ENCODE data around the gene SF3B4. TPM values are rescaled to one million over a fixed set of nuclear protein-coding genes. Genes with fewer than 3 reads are reported as not detected.
"Not testable (repeated sequence)": the region's sequence is repeated elsewhere in the genome, so short reads cannot be mapped to it uniquely, and the experiment has no call there.

SF3B4 gene
- total RNA-seq (2014; rRNA removed; shearing (Covaris generic); ENCODE audit: low replicate concordance), result 35.9 and 42.3 TPM in 2 replicates

- H3K27me3 ChIP-seq, result no peaks in the 10 kb centered on the region
- peak within 1 kb of the TSS; percentile 98 for H3K4me3 ChIP-seq
- peak; percentile 97 for DNase-seq
- H3K36me3 ChIP-seq, result peaks cover 47% of the 10 kb centered on the region
- no peaks in the 10 kb centered on the region for H3K9me3 ChIP-seq
Observed at GRCh38 chr1:149927563-149928400, at the start of gene SF3B4. SF3B4 (minus strand) TSS chr1:149927803; CDS start chr1:149927759, 44 bp downstream.

GRCh38 chr1:149977345-149977744 lies 49.7 kb upstream of the SF3B4 start:
- Histone ChIP-seq H3K9me3 (no peaks in the 10 kb centered on the region), H3K4me3 (no peak overlapping the region), H3K27me3 (no peaks in the 10 kb centered on the region), H3K36me3 (peaks cover 36% of the 10 kb centered on the region)
- DNase-seq, result no peak

GRCh38 chr1:149972547-149972946 lies 44.9 kb upstream of the SF3B4 start:
- H3K9me3 ChIP-seq, result no peaks in the 10 kb centered on the region
- no peak for DNase-seq
- no peak overlapping the region for H3K4me3 ChIP-seq
- H3K27me3 ChIP-seq, result no peaks in the 10 kb centered on the region
- H3K36me3 ChIP-seq, result peaks cover 56% of the 10 kb centered on the region

DNA sequence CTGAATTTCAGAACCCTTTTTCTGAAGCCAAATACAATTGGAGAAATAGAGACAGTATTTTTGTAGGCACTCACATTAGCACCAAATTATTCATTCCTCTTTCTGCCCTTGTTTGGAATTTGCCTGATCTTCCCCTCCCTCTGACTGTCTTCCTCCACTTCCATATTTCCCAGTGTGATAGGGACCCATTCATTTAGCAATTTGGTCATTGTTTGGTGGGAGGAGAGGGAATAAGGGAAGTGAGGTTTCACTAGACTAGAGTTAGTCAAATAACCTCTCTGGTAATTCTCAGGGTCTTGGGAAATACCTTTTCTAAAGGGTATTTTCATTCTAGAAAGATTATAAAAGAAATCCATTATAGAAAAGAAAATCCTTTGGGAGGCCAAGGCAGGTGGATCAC lies 40.0 kb upstream of the SF3B4 start:
- H3K36me3 ChIP-seq, result peaks cover 68% of the 10 kb centered on the region
- H3K9me3 ChIP-seq, result no peaks in the 10 kb centered on the region
- no peak overlapping the region for H3K4me3 ChIP-seq
- no peaks in the 10 kb centered on the region for H3K27me3 ChIP-seq
- no peak for DNase-seq

DNA sequence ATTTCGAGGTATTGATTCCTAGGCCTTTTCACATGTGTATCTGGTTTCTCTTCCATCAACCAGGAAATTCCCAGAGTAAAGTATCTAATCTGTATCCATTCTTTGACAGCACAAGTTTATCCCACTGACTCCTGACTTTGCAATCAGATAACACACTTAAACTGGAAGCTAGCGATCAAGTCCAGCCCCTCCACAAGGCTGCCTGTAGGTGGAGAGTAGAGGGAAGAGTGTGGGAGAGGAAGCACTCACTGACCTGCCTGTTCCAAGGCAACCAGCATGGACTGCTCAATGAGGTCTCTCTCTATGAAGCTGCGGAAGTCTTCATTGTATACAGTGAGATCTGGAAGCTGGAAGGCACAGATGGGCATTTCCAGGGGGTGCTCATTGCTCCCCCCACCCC lies 39.4 kb upstream of the SF3B4 start:
- Histone ChIP-seq H3K36me3 (peaks cover 62% of the 10 kb centered on the region), H3K27me3 (no peaks in the 10 kb centered on the region), H3K4me3 (no peak overlapping the region), H3K9me3 (no peaks in the 10 kb centered on the region)
- no peak for DNase-seq

- H3K9me3 ChIP-seq, result no peaks in the 10 kb centered on the region
- peaks cover 60% of the 10 kb centered on the region for H3K36me3 ChIP-seq
- no peak overlapping the region for H3K4me3 ChIP-seq
- no peak for DNase-seq
- no peaks in the 10 kb centered on the region for H3K27me3 ChIP-seq
Observed at GRCh38 chr1:149966405-149966804, 38.8 kb upstream of the SF3B4 start.

- H3K9me3 ChIP-seq, result no peaks in the 10 kb centered on the region
- no peak for DNase-seq
- no peak overlapping the region for H3K4me3 ChIP-seq
- H3K27me3 ChIP-seq, result no peaks in the 10 kb centered on the region
- H3K36me3 ChIP-seq, result peaks cover 60% of the 10 kb centered on the region
Observed at GRCh38 chr1:149965440-149965839, 37.8 kb upstream of the SF3B4 start.

- DNase-seq, result no peak
- Histone ChIP-seq H3K36me3 (peaks cover 72% of the 10 kb centered on the region), H3K4me3 (no peak overlapping the region), H3K9me3 (no peaks in the 10 kb centered on the region), H3K27me3 (no peaks in the 10 kb centered on the region)
Observed at GRCh38 chr1:149963358-149963757, 35.8 kb upstream of the SF3B4 start.

GRCh38 chr1:149962736-149963135 lies 35.1 kb upstream of the SF3B4 start:
- H3K36me3 ChIP-seq, result peaks cover 76% of the 10 kb centered on the region
- no peak for DNase-seq
- no peak overlapping the region for H3K4me3 ChIP-seq
- no peaks in the 10 kb centered on the region for H3K9me3 ChIP-seq
- no peaks in the 10 kb centered on the region for H3K27me3 ChIP-seq

DNA sequence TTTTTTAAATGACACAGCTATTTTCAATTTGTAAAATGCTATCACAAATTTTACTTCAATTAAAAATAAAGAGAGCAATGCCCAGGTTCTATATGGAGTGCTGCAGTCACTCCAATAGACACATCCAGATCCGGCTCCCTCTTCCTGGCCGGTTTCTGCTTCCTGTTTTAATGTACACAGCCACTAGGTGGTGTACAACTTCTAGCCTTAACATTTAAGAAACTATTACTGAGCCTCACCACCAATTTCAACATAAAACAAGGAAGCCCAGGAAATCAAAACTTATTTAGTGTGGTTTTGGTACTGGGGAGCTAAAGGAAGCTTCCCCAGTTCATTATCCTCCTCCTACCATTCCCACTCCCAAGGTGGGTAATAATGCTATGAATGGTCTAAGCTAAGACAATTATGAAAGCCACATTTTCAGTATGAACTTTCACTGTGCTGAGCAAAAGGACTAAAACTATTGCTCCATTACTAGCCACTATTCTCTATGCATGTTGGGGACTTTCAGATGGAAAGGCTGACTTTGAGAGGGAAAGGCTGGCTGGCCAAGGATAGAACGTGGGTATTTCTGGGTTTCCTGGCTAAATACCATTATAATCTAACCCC lies 34.5 kb upstream of the SF3B4 start:
- Histone ChIP-seq H3K4me3 (no peak overlapping the region), H3K9me3 (no peaks in the 10 kb centered on the region), H3K27me3 (no peaks in the 10 kb centered on the region), H3K36me3 (peaks cover 76% of the 10 kb centered on the region)
- peak; percentile 33 for DNase-seq

DNA sequence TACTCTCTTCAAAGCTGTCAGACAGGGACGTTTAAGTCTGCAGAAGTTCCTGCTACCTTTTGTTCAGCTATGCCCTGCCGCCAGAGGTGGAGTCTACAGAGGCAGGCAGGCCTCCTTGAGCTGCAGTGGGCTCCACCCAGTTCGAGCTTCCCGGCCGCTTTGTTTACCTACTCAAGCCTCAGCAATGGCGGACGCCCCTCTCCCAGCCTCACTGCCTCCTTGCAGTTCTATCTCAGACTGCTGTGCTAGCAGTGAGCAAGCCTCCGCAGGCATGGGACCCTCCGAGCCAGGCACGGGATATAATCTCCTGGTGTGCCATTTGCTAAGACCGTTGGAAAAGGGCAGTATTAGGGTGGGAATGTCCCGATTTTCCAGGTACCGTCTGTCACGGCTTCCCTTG lies 29.9 kb upstream of the SF3B4 start:
- not testable (repeated sequence) for H3K4me3 ChIP-seq, H3K9me3 ChIP-seq, H3K27me3 ChIP-seq, DNase-seq
- peaks cover 89% of the 10 kb centered on the region for H3K36me3 ChIP-seq

- no peaks in the 10 kb centered on the region; the same call in 1 of the 2 replicates for H3K9me3 ChIP-seq
- H3K27me3 ChIP-seq, result no peaks in the 10 kb centered on the region
- no peak overlapping the region for H3K4me3 ChIP-seq
- peaks cover 73% of the 10 kb centered on the region for H3K36me3 ChIP-seq
- no peak for DNase-seq
Observed at GRCh38 chr1:149949911-149950310, 22.3 kb upstream of the SF3B4 start.

DNA sequence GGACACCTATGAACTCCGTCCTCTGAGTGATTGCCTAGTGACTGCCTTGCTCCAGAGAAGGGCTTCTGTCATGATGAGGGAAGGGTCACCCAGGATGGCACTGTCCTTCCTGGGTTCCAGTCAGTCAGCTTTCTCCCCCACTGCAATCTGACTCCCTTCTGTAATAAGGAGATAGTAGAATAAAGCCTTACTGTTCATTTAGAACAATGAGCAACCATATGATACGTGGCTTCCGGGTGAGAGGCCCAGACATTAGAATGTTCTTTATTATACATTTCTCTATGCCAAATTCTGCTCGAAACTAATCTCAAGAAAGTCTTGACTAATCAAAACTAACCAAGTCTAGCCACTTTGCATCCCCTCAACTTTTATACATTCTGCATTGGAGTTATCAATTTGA lies 17.6 kb upstream of the SF3B4 start:
- no peak for DNase-seq
- no peaks in the 10 kb centered on the region for H3K9me3 ChIP-seq
- H3K4me3 ChIP-seq, result no peak overlapping the region
- H3K36me3 ChIP-seq, result peaks cover 61% of the 10 kb centered on the region
- H3K27me3 ChIP-seq, result no peaks in the 10 kb centered on the region

DNA sequence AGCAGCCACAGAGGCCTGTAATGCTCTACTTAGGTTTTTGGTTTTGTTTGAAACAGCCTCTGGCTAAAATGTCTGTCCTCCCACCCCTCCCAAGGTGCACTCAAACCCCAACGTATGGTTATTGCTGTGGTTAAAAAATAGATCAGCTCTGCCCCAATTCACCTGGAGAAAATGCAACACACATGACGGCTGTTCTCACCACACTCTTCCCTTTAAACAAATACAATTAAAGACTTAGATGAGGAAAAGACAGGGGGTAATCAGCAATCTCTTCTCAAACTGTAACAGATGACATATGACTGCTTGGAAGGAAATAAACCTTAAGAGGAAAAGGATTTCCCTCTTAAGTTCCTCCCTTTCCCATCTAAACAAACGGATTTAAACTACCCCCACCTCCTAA lies 15.3 kb upstream of the SF3B4 start:
- H3K4me3 ChIP-seq, result no peak overlapping the region
- H3K27me3 ChIP-seq, result no peaks in the 10 kb centered on the region
- peaks cover 42% of the 10 kb centered on the region for H3K36me3 ChIP-seq
- no peaks in the 10 kb centered on the region for H3K9me3 ChIP-seq
- no peak for DNase-seq

DNA sequence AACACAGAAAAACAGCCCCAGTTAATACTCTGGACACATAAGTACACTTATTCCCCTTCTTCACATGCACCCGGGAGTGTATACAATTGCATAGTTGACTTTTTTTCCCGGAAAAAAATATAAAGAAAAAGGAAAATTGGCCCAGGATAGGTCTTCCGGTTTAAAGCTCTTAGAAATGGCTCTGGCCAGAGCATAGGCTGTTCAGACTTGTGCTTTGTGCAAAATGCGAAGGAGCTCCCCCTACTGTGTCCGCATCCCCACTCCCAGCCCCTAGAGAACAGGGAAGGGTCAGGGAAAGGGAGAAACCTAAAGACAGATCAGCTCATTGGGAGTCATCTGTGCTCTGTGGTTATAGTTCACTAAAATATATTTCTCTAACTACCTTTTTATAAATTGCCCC lies 14.6 kb upstream of the SF3B4 start:
- no peak for DNase-seq
- H3K9me3 ChIP-seq, result no peaks in the 10 kb centered on the region
- H3K27me3 ChIP-seq, result no peaks in the 10 kb centered on the region
- H3K36me3 ChIP-seq, result peaks cover 40% of the 10 kb centered on the region
- H3K4me3 ChIP-seq, result no peak overlapping the region

DNA sequence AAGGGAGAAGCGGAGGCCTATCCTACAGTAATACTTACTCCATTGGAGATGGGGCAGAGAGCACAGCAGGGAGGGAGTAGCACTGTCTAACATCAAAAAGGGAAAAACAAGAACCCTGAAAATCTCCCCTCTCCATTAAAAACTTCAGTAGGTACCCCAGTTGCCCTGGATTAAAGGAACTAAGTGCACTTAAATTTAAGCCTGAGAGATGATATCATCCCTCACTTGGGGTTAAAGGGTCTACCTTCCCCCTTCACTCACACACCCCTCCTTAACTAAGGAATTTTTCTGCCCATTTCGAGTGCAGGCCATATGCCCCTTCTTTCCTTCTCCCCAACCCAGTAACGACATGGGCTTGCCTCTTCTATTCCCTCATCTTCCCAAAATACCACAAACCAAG lies 12.8 kb upstream of the SF3B4 start:
- no peak for DNase-seq
- peaks cover 25% of the 10 kb centered on the region for H3K36me3 ChIP-seq
- H3K27me3 ChIP-seq, result no peaks in the 10 kb centered on the region
- H3K4me3 ChIP-seq, result no peak overlapping the region
- H3K9me3 ChIP-seq, result no peaks in the 10 kb centered on the region

- not testable (repeated sequence) for DNase-seq, H3K27me3 ChIP-seq, H3K36me3 ChIP-seq, H3K9me3 ChIP-seq
- peak overlapping the region; percentile 38 for H3K4me3 ChIP-seq
Observed at GRCh38 chr1:149938668-149939003, 11.0 kb upstream of the SF3B4 start.

DNA sequence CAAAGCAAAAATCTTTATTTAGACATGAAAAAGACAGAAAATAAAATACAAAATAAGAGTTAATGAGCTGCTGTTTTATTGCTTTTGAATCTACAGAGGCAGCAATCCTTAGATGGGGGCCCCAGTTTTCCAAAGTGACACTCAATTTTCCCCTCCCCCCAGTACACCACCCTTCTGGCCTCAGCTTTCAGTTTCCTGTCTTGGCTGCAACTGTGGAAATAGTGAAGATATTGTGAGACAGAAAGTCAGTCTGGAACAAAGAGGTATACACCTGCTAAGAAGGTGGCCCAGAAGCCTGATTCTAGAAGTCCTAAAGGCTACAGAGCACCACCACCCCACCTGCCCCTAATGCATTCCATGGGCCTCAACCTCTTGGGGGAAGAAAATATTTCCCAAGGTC lies 10.2 kb upstream of the SF3B4 start:
- no peak overlapping the region for H3K4me3 ChIP-seq
- no peak for DNase-seq
- H3K36me3 ChIP-seq, result peaks cover 5% of the 10 kb centered on the region
- H3K27me3 ChIP-seq, result no peaks in the 10 kb centered on the region
- no peaks in the 10 kb centered on the region for H3K9me3 ChIP-seq

Measured in MG63 (cell line).